IMR-90 (cell line): Measurements from ENCODE around the gene ATP1B1. TPM values are rescaled to one million over a fixed set of nuclear protein-coding genes. Genes with fewer than 3 reads are reported as not detected.

Source experiments
- ATAC-seq: fragments of 200-7000 bp; cut with Tn5 transposase; 2 replicates; pipeline ENCODE4 v1.9.1; 2020; ENCODE audit warnings: low read depth, mild to moderate bottlenecking, moderate library complexity
- BruUV-seq: library from RNA; stranded (reverse); fragments of 400-500 nt; replicated peaks from 2 replicates; lab custom pipeline; 2021; lab: Mats Ljungman, UMichigan
- CTCF ChIA-PET: fragments of 300-600 bp; formaldehyde crosslinking; extraction: SDS; loops from one replicate; lab custom pipeline; 2021; ENCODE audit warnings: antibody characterized with exemption; lab: Yijun Ruan, JAX
- POLR2A ChIA-PET: fragments of 300-600 bp; sonication (Branson Sonifier 250); formaldehyde crosslinking; loops from one replicate; lab custom pipeline; 2022; ENCODE audit warnings: antibody characterized with exemption; ENCODE audit not compliant: unreplicated experiment; lab: Charles Lee
- DNase-seq: peaks from one replicate; pipeline ENCODE4 v3.0.0; 2013
- H2AFZ ChIP-seq: replicated peaks from 2 replicates; pipeline ENCODE3; 2013; ENCODE audit warnings: low read length, mild to moderate bottlenecking; ENCODE audit not compliant: poor library complexity
- H2AK5ac ChIP-seq: 2 replicates; pipeline ENCODE4 v1.6.1; 2013; ENCODE audit warnings: low read depth, low read length, inconsistent platforms
- H2AK9ac ChIP-seq: replicated peaks from 2 replicates; pipeline ENCODE3; 2013; ENCODE audit warnings: mild to moderate bottlenecking, low read depth, low read length, moderate library complexity; ENCODE audit not compliant: poor library complexity
- H2BK120ac ChIP-seq: 2 replicates; pipeline ENCODE4 v1.6.1; 2013; ENCODE audit warnings: low read depth, low read length, inconsistent platforms
- H2BK15ac ChIP-seq: 3 replicates; pipeline ENCODE4 v1.6.1; 2013; ENCODE audit warnings: low read depth, low read length, inconsistent platforms
- H2BK20ac ChIP-seq: 2 replicates; pipeline ENCODE4 v1.6.1; 2013; ENCODE audit warnings: low read depth, mild to moderate bottlenecking, inconsistent platforms, low read length, moderate library complexity
- H2BK5ac ChIP-seq: 2 replicates; pipeline ENCODE4 v1.6.1; 2013; ENCODE audit warnings: mild to moderate bottlenecking, low read depth, low read length, inconsistent platforms; ENCODE audit not compliant: poor library complexity, severe bottlenecking
- H3K14ac ChIP-seq: replicated peaks from 2 replicates; pipeline ENCODE4 v1.6.1; 2013; ENCODE audit warnings: low read depth, low read length, inconsistent platforms
- H3K18ac ChIP-seq: 2 replicates; pipeline ENCODE4 v1.6.1; 2013; ENCODE audit warnings: low read depth, low read length, control low read depth
- H3K23ac ChIP-seq: 2 replicates; pipeline ENCODE4 v1.6.1; 2013; ENCODE audit warnings: low read depth, low read length, inconsistent platforms
- H3K27ac ChIP-seq: 2 replicates; pipeline ENCODE4 v1.5.1; 2013; ENCODE audit warnings: mild to moderate bottlenecking, control low read depth, low read length; ENCODE audit not compliant: insufficient read depth
- H3K27me3 ChIP-seq: 2 replicates; pipeline ENCODE4 v1.6.1; 2013; ENCODE audit warnings: low read length; ENCODE audit not compliant: control insufficient read depth, insufficient read depth
- H3K36me3 ChIP-seq: 2 replicates; pipeline ENCODE4 v1.6.1; 2013; ENCODE audit warnings: low read length, mixed read lengths; ENCODE audit not compliant: control insufficient read depth, insufficient read depth
- H3K4ac ChIP-seq: 2 replicates; pipeline ENCODE4 v1.6.1; 2013; ENCODE audit warnings: low read depth, low read length, inconsistent platforms
- H3K4me1 ChIP-seq: 2 replicates; pipeline ENCODE4 v1.6.1; 2013; ENCODE audit warnings: low read length, mixed read lengths; ENCODE audit not compliant: control insufficient read depth, insufficient read depth
- H3K4me2 ChIP-seq: 2 replicates; pipeline ENCODE4 v1.6.1; 2013; ENCODE audit warnings: low read depth, mild to moderate bottlenecking, control low read depth, low read length, moderate library complexity
- H3K4me3 ChIP-seq: 2 replicates; pipeline ENCODE4 v1.5.1; 2013; ENCODE audit warnings: low read depth, mild to moderate bottlenecking, control low read depth, low read length, moderate library complexity; ENCODE audit not compliant: insufficient read depth
- H3K56ac ChIP-seq: 2 replicates; pipeline ENCODE4 v1.6.1; 2013; ENCODE audit warnings: low read length, inconsistent platforms; ENCODE audit not compliant: insufficient read depth; ENCODE audit errors: extremely low read depth
- H3K79me1 ChIP-seq, 2 experiments: 2 replicates each; pipeline ENCODE4 v1.6.1; 2013; ENCODE audit warnings: low read length in 2 of 2, inconsistent platforms in 1 of 2, low read depth in 1 of 2
- H3K9ac ChIP-seq: 2 replicates; pipeline ENCODE4 v1.6.1; 2013; ENCODE audit warnings: low read depth, low read length, control low read depth
- H3K9me1 ChIP-seq: 2 replicates; pipeline ENCODE4 v1.6.1; 2013; ENCODE audit warnings: low read length, inconsistent platforms; ENCODE audit not compliant: insufficient read depth
- H3K9me3 ChIP-seq: 2 replicates; pipeline ENCODE4 v1.6.1; 2013; ENCODE audit warnings: low read length; ENCODE audit not compliant: control insufficient read depth, insufficient read depth
- H4K20me1 ChIP-seq: 2 replicates; pipeline ENCODE4 v1.6.1; 2013; ENCODE audit warnings: low read length, inconsistent platforms; ENCODE audit not compliant: insufficient read depth
- H4K5ac ChIP-seq: 2 replicates; pipeline ENCODE4 v1.6.1; 2013; ENCODE audit warnings: mild to moderate bottlenecking, low read depth, low read length, control low read depth
- H4K8ac ChIP-seq, 2 experiments: 2 replicates each; pipeline ENCODE4 v1.6.1; 2013; ENCODE audit warnings: low read depth in 2 of 2, low read length in 2 of 2, control low read depth in 1 of 2, inconsistent platforms in 1 of 2
- H4K91ac ChIP-seq: 2 replicates; pipeline ENCODE4 v1.6.1; 2013; ENCODE audit warnings: low read depth, low read length, inconsistent platforms; ENCODE audit not compliant: insufficient read depth
- BHLHE40 ChIP-seq: fragments of 150-350 bp; IDR thresholded peaks from 2 replicates; pipeline ENCODE4 v1.6.1; 2016; ENCODE audit warnings: mild to moderate bottlenecking, low read depth, low read length
- FOS ChIP-seq: fragments of 150-350 bp; IDR thresholded peaks from 2 replicates; pipeline ENCODE4 v1.6.1; 2016; ENCODE audit warnings: low read depth, low read length
- MAZ ChIP-seq: IDR thresholded peaks from 2 replicates; pipeline ENCODE4 v1.6.1; 2012; ENCODE audit warnings: low read depth, mild to moderate bottlenecking, low read length, improper control_type of control experiment, moderate library complexity, borderline replicate concordance
- POLR2A ChIP-seq: IDR thresholded peaks from 2 replicates; pipeline ENCODE4 v1.6.1; 2012; ENCODE audit warnings: mild to moderate bottlenecking, low read depth, low read length
- WGBS, 2 experiments: methylation state at CpG; one replicate each; pipeline versions ENCODE4 v1.1.5 to v1.1.7; 2013; ENCODE audit warnings: missing lambda C conversion rate in 2 of 2; ENCODE audit not compliant: insufficient read length in 1 of 2; ENCODE audit errors: extremely low coverage in 2 of 2; 5-methylcytosine and 5-hydroxymethylcytosine counted together
- dilution Hi-C: fragments of 300-500 bp; cut with HindIII; formaldehyde crosslinking; loops from one replicate; pipeline ENCODE4 v1.14.3; 2018; ENCODE audit warnings: low sequenced_read_pairs; ENCODE audit not compliant: unreplicated experiment
- in situ Hi-C: fragments of 300-500 bp; cut with MboI; formaldehyde crosslinking; loops from 3 replicates; pipeline ENCODE4 v1.14.3; 2019; ENCODE audit warnings: low sequenced_read_pairs, inconsistent platforms, mixed read lengths
- intact Hi-C: fragments of 100-400 bp; cut with micrococcal nuclease; formaldehyde crosslinking; loops from 2 replicates; pipeline ENCODE4 v1.10.0; 2022
- polyA plus RNA-seq, 3 experiments: library from polyadenylated mRNA; depleted of rRNA; stranded (reverse); fragments of >200 nt; gene quantifications; 2 replicates each; pipeline ENCODE4 v1.2.3, GENCODE V29; 2012; ENCODE audit warnings: low replicate concordance in 1 of 3
- total RNA-seq: library from RNA; depleted of rRNA; stranded (reverse); fragments of >200 nt; gene quantifications from 2 replicates; pipeline ENCODE4 v1.2.3, GENCODE V29; 2012

The ATP1B1 gene
- total and polyA plus RNA-seq, 2 of the 4 experiments (the other 2 are of a cell fraction) = 14.5 to 22.1 TPM

DNA sequence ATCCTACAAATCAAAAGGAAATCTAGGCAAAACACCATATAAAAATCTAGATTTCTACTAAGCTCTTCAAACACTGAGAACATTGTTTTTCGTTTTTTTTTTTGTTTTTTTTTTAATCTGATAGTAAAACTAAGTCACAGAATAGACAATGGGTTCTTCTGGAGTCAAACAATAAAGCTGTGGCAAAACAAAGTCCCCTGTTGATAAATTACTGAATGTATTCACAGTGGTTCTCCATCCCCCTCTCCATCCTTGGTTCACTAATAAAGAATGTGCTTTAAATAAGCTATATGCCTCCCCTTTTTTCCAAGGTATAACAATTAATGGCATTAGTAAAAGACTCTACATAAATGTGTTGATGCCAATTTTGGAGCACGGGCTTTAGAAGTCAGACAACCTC is 16.7 kb upstream of the ATP1B1 start:
- ATAC-seq = no peak
- no peak for TF ChIP-seq MAZ
- no peak for TF ChIP-seq POLR2A
- no peak for TF ChIP-seq FOS
- TF ChIP-seq BHLHE40 = no peak
- DNase-seq = no peak
- H2BK5ac ChIP-seq = no peak overlapping the region
- no peak overlapping the region for H3K9ac ChIP-seq
- H2AK9ac ChIP-seq = no peak overlapping the region
- H3K27ac ChIP-seq = no peak overlapping the region
- no peaks in the 10 kb centered on the region for H3K4me1 ChIP-seq
- in situ Hi-C loops (no loop called here), dilution Hi-C loops (no loop called here), intact Hi-C loops (no loop called here)
- no peak overlapping the region for H4K8ac ChIP-seq
- no peak overlapping the region for H3K56ac ChIP-seq
- no peak overlapping the region for H3K23ac ChIP-seq
- H3K4ac ChIP-seq = no peak overlapping the region
- CTCF ChIA-PET = no interaction called here
- H3K4me2 ChIP-seq = no peak overlapping the region
- no peak overlapping the region for H2BK20ac ChIP-seq
- no peaks in the 10 kb centered on the region for H4K20me1 ChIP-seq
- BruUV-seq = no TSS peak
- no peak overlapping the region for H3K4me3 ChIP-seq
- H3K14ac ChIP-seq = no peak overlapping the region
- no peak overlapping the region for H2BK120ac ChIP-seq
- no peak overlapping the region for H4K5ac ChIP-seq
- no peaks in the 10 kb centered on the region for H3K36me3 ChIP-seq
- H2BK15ac ChIP-seq = no peak overlapping the region
- H3K79me1 ChIP-seq = no peaks in the 10 kb centered on the region
- no peak overlapping the region for H2AK5ac ChIP-seq
- no peak overlapping the region for H3K18ac ChIP-seq
- POLR2A ChIA-PET = no interaction called here
- no CpG with 5 or more reads among the region's 2 CpGs for WGBS, 2 experiments
- no peak overlapping the region for H2AFZ ChIP-seq
- H3K9me1 ChIP-seq = no peaks in the 10 kb centered on the region
- H3K27me3 ChIP-seq = peaks cover 2% of the 10 kb centered on the region; the same call in 1 of the 2 replicates
- H4K91ac ChIP-seq = no peak overlapping the region
- no peaks in the 10 kb centered on the region for H3K9me3 ChIP-seq
